Ovary (tissue), 9 donors: ENCODE results near the gene FAM13C. TPM values are rescaled to one million over a fixed set of nuclear protein-coding genes. Genes with fewer than 3 reads are reported as not detected.

Experiments
- DNase-seq, 5 donors: peaks; one replicate each; pipeline ENCODE4 v3.0.0-alpha.2; 2019 to 2020
- H3K27ac ChIP-seq, 2 donors: fragments of 200-600 bp; one replicate each; pipeline versions ENCODE4 v1.5.1 to v1.8.0; 2019 to 2022
- H3K27me3 ChIP-seq: fragments of 200-600 bp; one replicate; pipeline ENCODE4 v1.8.0; 2022
- H3K36me3 ChIP-seq: fragments of 200-600 bp; sonication (generic); one replicate; pipeline ENCODE4 v1.5.1; 2019
- H3K4me1 ChIP-seq: one replicate; pipeline ENCODE4 v1.8.1; 2013; ENCODE audit warnings: mild to moderate bottlenecking, moderate library complexity; ENCODE audit not compliant: insufficient read depth
- H3K4me3 ChIP-seq: fragments of 200-600 bp; sonication (generic); one replicate; pipeline ENCODE4 v1.5.1; 2017
- H3K9me3 ChIP-seq, 2 donors: fragments of 200-600 bp in 1 of 2; sonication (generic) in 1 of 2; one replicate each; pipeline versions ENCODE4 v1.5.1 to v1.8.1; 2013 to 2019; ENCODE audit warnings: mild to moderate bottlenecking in 1 of 2, moderate library complexity in 1 of 2
- EP300 ChIP-seq: sonication (generic); formaldehyde crosslinking; IDR thresholded peaks from one replicate; pipeline ENCODE4 v1.6.1; 2017; ENCODE audit warnings: antibody characterized with exemption
- POLR2A ChIP-seq: fragments of 450-650 bp; IDR thresholded peaks from one replicate; pipeline ENCODE4 v1.6.1; 2017; ENCODE audit warnings: antibody characterized with exemption, mild to moderate bottlenecking, moderate library complexity
- WGBS, 3 donors: extraction: QIAGEN DNeasy Blood & Tissue Kit in 1 of 3; methylation state at CpG; one replicate each; pipeline versions ENCODE4 v1.1.5 to v1.1.7; 2013 to 2017; 5-methylcytosine and 5-hydroxymethylcytosine counted together
- intact Hi-C, 4 donors: fragments of 100-400 bp; cut with DNase I; formaldehyde crosslinking; loops; one replicate each; pipeline versions ENCODE4 v1.11.0 to v1.15.1; 2022 to 2023
- polyA plus RNA-seq, 2 donors: library from polyadenylated mRNA; stranded (reverse); fragments of 200-250 nt in 1 of 2; fragments of 350-450 nt in 1 of 2; fragmentation: Illumina TruSeq in 1 of 2; extraction: RNeasy Lipid Tissue Mini Kit (QIAGEN cat#74804) in 1 of 2; gene quantifications; one replicate each; pipeline ENCODE4 v1.2.3, GENCODE V29; 2013 to 2014
- total RNA-seq, 7 donors: library from RNA; depleted of rRNA in 2 of 7; stranded (reverse); fragments of >200 nt in 2 of 7; fragmentation: NEBNext Ultra II Directional in 3 of 7; extraction: Animal tissue kit (Norgen Biotek cat#: 25700) in 3 of 7; gene quantifications; one replicate each; pipeline versions ENCODE4 v1.1.0 to v1.2.4, GENCODE V29; 2016 to 2023
- TF ChIP-seq, protein P1 (sequence below), 3 donors: fragments of 450-650 bp in 2 of 3; fragments of 200-600 bp in 1 of 3; IDR thresholded peaks; one replicate each; pipeline versions ENCODE4 v1.5.1 to v1.8.0; 2016 to 2022; ENCODE audit warnings: antibody characterized with exemption in 3 of 3, mild to moderate bottlenecking in 1 of 3
- donor health status: DM: no; HTN: no; CAD: no; lungs with moderate emphysema.
- donor health status: DM: no; HTN: no; CAD: no.
- donor health status: Bipolar disorder and iron deficiency.
- donor health status: DM: yes; HTN: yes; CAD: no.
- donor health status: DM: no; HTN: no; CAD: no.
- donor health status: DM: yes; HTN: yes; CAD: no.

Gene FAM13C
- total and polyA plus RNA-seq, 9 donors: 11.9 to 35.2 (median 20.2) TPM

DNA sequence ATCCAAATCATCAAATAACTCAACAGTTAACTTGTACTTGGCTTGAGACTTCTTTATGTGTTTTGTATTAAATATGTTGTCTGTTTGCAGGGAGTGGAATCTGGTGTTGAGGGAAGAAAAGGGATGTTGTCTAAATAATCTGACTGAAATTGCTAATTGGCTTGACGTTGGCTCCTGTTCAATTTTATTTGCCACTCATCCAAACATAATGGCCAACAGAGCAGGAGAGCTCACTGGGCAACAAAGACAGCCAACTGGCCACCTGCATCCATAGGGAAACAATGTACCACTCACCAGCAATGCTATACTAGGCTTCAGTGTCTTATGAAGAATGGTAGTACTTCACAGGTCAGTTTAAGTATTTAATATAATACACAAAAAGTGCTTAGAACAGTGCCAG lies 80.5 kb downstream of the FAM13C start:
- WGBS, 3 donors: 27 to 43% (median 27%) methylated on average over 1 of the region's 1 CpG
- Histone ChIP-seq H3K27me3 (no peaks in the 10 kb centered on the region), H3K36me3 (no peaks in the 10 kb centered on the region), H3K4me1 (peaks cover 14% of the 10 kb centered on the region), H3K9me3 (no peaks in the 10 kb centered on the region), H3K4me3 (no peak overlapping the region), H3K27ac (no peak overlapping the region)
- intact Hi-C loops: no loop called here
- no peak for DNase-seq
- TF ChIP-seq, protein P1, sequence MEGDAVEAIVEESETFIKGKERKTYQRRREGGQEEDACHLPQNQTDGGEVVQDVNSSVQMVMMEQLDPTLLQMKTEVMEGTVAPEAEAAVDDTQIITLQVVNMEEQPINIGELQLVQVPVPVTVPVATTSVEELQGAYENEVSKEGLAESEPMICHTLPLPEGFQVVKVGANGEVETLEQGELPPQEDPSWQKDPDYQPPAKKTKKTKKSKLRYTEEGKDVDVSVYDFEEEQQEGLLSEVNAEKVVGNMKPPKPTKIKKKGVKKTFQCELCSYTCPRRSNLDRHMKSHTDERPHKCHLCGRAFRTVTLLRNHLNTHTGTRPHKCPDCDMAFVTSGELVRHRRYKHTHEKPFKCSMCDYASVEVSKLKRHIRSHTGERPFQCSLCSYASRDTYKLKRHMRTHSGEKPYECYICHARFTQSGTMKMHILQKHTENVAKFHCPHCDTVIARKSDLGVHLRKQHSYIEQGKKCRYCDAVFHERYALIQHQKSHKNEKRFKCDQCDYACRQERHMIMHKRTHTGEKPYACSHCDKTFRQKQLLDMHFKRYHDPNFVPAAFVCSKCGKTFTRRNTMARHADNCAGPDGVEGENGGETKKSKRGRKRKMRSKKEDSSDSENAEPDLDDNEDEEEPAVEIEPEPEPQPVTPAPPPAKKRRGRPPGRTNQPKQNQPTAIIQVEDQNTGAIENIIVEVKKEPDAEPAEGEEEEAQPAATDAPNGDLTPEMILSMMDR (IDR thresholded peaks at IDR 0.05): no peak
- no peak for TF ChIP-seq POLR2A
- TF ChIP-seq EP300: no peak

DNA sequence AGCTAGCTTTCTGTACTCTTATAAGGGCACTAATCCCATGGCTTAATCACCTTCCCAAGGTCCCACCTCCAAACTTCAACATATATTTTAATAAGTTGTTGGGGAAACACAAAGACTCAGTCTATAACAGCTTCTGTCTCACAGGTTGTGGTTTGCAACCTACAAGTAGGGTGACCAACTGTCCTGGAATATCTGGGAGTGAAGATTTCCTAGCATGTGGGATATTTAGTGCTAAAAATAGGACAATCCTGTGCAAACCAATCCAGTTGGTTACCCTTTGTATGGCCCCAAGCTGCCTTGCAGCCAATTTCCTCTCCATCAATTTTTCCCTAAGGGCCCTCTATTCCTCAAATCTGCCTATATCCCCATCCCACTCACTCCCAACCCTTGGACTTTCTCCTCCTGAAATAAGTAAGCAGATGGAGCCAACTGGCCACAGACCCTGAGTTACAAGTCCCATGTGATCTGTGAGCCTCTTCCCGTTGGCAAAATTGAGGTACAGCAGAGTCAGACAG lies 82.3 kb downstream of the FAM13C start:
- WGBS, 3 donors: 80 to 88% (median 83%) methylated on average over 1 of the region's 1 CpG

DNA sequence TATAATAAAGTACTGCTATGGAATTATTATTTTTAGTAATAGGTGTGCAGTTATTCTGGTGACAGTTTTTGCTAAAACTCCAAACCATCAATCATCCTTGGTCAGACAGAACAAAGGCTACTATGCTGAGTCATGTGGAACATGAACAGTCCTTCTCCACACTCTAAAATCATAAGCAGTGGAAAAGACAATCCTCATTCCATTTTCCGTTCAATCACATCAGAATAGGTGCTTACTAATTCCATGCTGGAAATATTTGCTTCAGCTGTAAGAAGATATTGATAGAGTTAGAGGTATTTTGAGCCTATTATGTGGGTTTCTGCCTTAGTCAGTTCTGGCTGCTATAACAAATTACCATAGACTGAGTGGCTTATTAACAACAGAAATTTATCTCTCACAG lies 82.9 kb downstream of the FAM13C start:
- H3K4me1 ChIP-seq: peaks cover 4% of the 10 kb centered on the region
- H3K36me3 ChIP-seq: no peaks in the 10 kb centered on the region
- no peak overlapping the region for H3K4me3 ChIP-seq
- DNase-seq: no peak
- no peaks in the 10 kb centered on the region for H3K9me3 ChIP-seq
- no peaks in the 10 kb centered on the region for H3K27me3 ChIP-seq
- intact Hi-C loops: no loop called here
- TF ChIP-seq, protein P1 (IDR thresholded peaks at IDR 0.05): no peak
- TF ChIP-seq POLR2A: no peak
- TF ChIP-seq EP300: no peak
- no peak overlapping the region for H3K27ac ChIP-seq
- 88 to 97% (median 95%) methylated on average over 1 of the region's 1 CpG for WGBS, 3 donors

More for the DNA sequence above, 82.3 kb downstream of the FAM13C start:
- Histone ChIP-seq H3K9me3 (no peaks in the 10 kb centered on the region), H3K27me3 (no peaks in the 10 kb centered on the region), H3K4me3 (no peak overlapping the region), H3K4me1 (peaks cover 9% of the 10 kb centered on the region), H3K27ac (no peak overlapping the region), H3K36me3 (no peaks in the 10 kb centered on the region)
- no peak for DNase-seq
- TF ChIP-seq, protein P1 (IDR thresholded peaks at IDR 0.05): no peak
- no peak for TF ChIP-seq EP300
- no peak for TF ChIP-seq POLR2A
- intact Hi-C loops: no loop called here

DNA sequence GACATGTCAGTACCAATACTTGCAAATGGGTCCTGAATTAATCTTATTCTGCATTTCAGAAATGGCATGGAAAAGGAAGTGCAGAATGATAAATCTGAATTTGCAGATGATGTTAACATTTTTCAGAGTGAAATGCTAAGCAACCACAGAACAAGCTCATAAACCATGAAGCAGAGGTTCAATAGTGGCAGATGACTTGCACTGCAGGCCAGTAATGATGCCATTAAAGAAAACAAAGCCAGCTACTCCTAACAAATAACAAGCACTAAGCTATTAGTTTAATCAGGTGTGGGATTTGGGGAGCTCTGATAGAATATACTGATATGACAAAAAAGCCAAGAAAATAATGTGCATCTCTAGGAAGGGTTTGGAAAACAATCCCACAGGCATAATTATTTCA lies 85.4 kb downstream of the FAM13C start:
- intact Hi-C loops: no loop called here
- H3K36me3 ChIP-seq: no peaks in the 10 kb centered on the region
- DNase-seq: no peak
- no peaks in the 10 kb centered on the region for H3K9me3 ChIP-seq
- no peaks in the 10 kb centered on the region for H3K27me3 ChIP-seq
- H3K27ac ChIP-seq: no peak overlapping the region
- H3K4me3 ChIP-seq: no peak overlapping the region
- no peaks in the 10 kb centered on the region for H3K4me1 ChIP-seq
- TF ChIP-seq EP300 (no peak), POLR2A (no peak)
- TF ChIP-seq, protein P1 (IDR thresholded peaks at IDR 0.05): no peak

DNA sequence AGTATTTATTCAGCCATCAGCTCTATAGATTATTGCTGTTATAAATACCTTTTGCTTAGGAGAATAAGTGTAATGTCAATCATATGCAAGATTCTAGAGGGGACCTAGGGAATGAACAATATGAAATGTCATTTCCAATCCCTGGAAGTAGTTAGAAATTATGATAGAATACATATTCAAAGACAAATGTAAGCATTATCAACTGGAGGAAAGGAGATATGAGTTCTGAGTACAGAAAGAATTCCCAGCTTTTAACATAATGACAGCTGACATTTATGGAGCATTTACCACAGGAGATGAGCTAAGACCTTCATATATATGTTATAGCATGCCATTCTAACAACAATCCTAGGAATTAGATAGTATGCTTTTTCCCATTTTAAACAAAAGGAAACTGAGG lies 86.2 kb downstream of the FAM13C start:
- Histone ChIP-seq H3K27ac (no peak overlapping the region), H3K4me3 (no peak overlapping the region), H3K4me1 (no peaks in the 10 kb centered on the region), H3K9me3 (no peaks in the 10 kb centered on the region), H3K36me3 (no peaks in the 10 kb centered on the region), H3K27me3 (no peaks in the 10 kb centered on the region)
- TF ChIP-seq POLR2A (no peak), EP300 (no peak)
- TF ChIP-seq, protein P1 (IDR thresholded peaks at IDR 0.05): no peak
- intact Hi-C loops: no loop called here
- no peak for DNase-seq
